KMS-11 (cell line): Measurements from ENCODE around the gene ACVR1B.

Source experiments
- H2AFZ ChIP-seq: fragments of 200-600 bp; sonication (generic); 2 replicates; pipeline ENCODE4 v1.6.1; 2016; ENCODE audit warnings: antibody characterized with exemption, mixed run types, low read depth
- H3K27ac ChIP-seq: fragments of 200-600 bp; sonication (generic); 2 replicates; pipeline ENCODE4 v1.6.1; 2016; ENCODE audit warnings: mild to moderate bottlenecking, mixed run types
- H3K27me3 ChIP-seq: fragments of 200-600 bp; sonication (generic); 2 replicates; pipeline ENCODE4 v1.6.1; 2017; ENCODE audit warnings: mild to moderate bottlenecking, low read depth, mixed run types, moderate library complexity; ENCODE audit not compliant: insufficient read depth
- H3K36me3 ChIP-seq: fragments of 200-600 bp; sonication (generic); 2 replicates; pipeline ENCODE4 v1.6.1; 2017; ENCODE audit warnings: mild to moderate bottlenecking, mixed run types; ENCODE audit not compliant: insufficient read depth
- H3K4me1 ChIP-seq: fragments of 200-600 bp; sonication (generic); 2 replicates; pipeline ENCODE4 v1.6.1; 2016; ENCODE audit warnings: mild to moderate bottlenecking, low read depth, mixed run types; ENCODE audit not compliant: poor library complexity, severe bottlenecking
- H3K4me2 ChIP-seq: fragments of 200-600 bp; sonication (generic); 2 replicates; pipeline ENCODE4 v1.7.0; 2016; ENCODE audit warnings: mild to moderate bottlenecking, mixed run types
- H3K4me3 ChIP-seq: fragments of 200-600 bp; sonication (generic); IDR thresholded peaks from 2 replicates; pipeline ENCODE4 v1.6.1; 2017; ENCODE audit warnings: low read depth, low read length, mixed read lengths; ENCODE audit not compliant: insufficient read depth
- H3K79me2 ChIP-seq: fragments of 200-600 bp; sonication (generic); 2 replicates; pipeline ENCODE4 v1.6.1; 2016; ENCODE audit warnings: low read depth, mixed run types; ENCODE audit not compliant: insufficient read depth
- H3K9ac ChIP-seq: fragments of 200-600 bp; sonication (generic); 2 replicates; pipeline ENCODE4 v1.6.1; 2016; ENCODE audit warnings: mild to moderate bottlenecking, mixed run types
- H4K20me1 ChIP-seq: fragments of 200-600 bp; sonication (generic); 2 replicates; pipeline ENCODE4 v1.6.1; 2016; ENCODE audit warnings: mild to moderate bottlenecking, mixed run types; ENCODE audit not compliant: insufficient read depth
- TF ChIP-seq, protein P1 (sequence below): fragments of 200-600 bp; sonication (generic); conservative IDR thresholded peaks from 2 replicates; pipeline ENCODE4 v1.6.1; 2017; ENCODE audit warnings: low read depth, mild to moderate bottlenecking, antibody characterized with exemption, low read length, moderate library complexity, mixed read lengths

ACVR1B gene

DNA sequence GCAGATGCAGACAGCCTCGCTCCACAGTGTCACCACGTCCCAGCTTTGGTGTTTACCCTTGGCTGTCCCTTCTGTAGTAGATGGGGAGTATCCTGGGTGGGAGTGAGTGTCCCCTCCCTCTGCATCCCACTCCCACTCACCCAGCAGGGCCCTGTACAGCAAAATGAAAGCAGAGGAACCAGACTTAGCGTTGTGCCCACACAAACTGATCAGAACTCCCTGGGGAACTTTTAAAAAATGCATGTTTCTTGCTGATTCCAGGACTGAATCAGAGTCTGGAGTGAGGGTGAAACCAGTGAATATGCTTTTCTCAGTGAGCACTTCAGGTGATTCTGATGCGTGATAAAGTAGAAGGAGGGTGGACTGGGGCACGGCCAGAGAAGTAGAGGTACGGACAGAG is 41.3 kb upstream of the ACVR1B start:
- H3K4me2 ChIP-seq, result no peak overlapping the region
- H3K27me3 ChIP-seq, result no peaks in the 10 kb centered on the region
- H3K4me1 ChIP-seq, result no peaks in the 10 kb centered on the region
- H3K36me3 ChIP-seq, result no peaks in the 10 kb centered on the region
- no peak overlapping the region for H3K27ac ChIP-seq
- no peak overlapping the region for H2AFZ ChIP-seq
- no peak overlapping the region for H3K9ac ChIP-seq
- H4K20me1 ChIP-seq, result no peaks in the 10 kb centered on the region
- TF ChIP-seq, protein P1, sequence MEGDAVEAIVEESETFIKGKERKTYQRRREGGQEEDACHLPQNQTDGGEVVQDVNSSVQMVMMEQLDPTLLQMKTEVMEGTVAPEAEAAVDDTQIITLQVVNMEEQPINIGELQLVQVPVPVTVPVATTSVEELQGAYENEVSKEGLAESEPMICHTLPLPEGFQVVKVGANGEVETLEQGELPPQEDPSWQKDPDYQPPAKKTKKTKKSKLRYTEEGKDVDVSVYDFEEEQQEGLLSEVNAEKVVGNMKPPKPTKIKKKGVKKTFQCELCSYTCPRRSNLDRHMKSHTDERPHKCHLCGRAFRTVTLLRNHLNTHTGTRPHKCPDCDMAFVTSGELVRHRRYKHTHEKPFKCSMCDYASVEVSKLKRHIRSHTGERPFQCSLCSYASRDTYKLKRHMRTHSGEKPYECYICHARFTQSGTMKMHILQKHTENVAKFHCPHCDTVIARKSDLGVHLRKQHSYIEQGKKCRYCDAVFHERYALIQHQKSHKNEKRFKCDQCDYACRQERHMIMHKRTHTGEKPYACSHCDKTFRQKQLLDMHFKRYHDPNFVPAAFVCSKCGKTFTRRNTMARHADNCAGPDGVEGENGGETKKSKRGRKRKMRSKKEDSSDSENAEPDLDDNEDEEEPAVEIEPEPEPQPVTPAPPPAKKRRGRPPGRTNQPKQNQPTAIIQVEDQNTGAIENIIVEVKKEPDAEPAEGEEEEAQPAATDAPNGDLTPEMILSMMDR, result no peak
- H3K79me2 ChIP-seq, result no peaks in the 10 kb centered on the region
- H3K4me3 ChIP-seq, result no peak overlapping the region

DNA sequence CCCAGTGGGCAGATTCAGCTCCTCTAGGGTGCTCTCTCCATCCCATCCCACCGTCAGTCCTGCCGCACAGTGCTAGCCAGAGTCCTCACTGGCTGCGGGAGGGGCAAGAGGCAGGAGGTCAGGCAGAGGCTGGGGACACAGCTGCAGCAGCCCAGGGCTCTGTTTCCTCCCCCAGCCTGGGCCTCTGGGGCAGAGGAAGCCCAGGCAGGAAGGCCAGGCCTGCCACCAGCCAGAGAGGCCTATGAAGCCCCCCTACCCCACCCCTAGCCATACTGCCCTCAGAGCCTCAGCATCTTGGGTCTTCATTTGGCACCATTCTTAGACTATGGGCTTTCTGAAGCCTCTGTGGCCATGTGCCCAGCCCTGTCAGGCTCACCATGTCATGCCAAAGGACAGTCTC is 40.8 kb upstream of the ACVR1B start:
- Histone ChIP-seq H3K4me1 (no peaks in the 10 kb centered on the region), H3K9ac (no peak overlapping the region), H2AFZ (no peak overlapping the region), H3K27ac (no peak overlapping the region), H3K4me2 (no peak overlapping the region), H3K27me3 (no peaks in the 10 kb centered on the region), H3K79me2 (no peaks in the 10 kb centered on the region), H3K36me3 (no peaks in the 10 kb centered on the region), H3K4me3 (no peak overlapping the region), H4K20me1 (no peaks in the 10 kb centered on the region)
- TF ChIP-seq, protein P1, result no peak

DNA sequence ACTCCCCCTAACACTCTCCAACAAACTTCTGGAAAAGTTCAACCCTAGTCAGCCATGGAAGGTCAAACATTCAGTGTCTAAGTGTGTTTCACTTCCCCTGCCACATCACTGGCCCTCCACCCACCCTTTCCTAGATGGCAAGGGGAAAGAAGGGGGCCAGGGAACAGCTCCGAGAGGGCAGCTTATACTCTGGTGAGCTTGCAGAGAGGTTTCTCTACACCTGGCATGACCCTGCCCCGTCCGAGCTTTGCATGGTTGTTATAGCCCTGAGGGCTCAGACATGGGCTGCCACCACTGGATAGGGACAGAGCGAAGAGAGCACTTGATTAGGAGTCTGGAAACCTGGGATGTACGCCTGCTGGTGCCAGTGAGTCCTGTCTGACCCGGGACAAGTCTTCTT is 40.2 kb upstream of the ACVR1B start:
- Histone ChIP-seq H3K36me3 (no peaks in the 10 kb centered on the region), H2AFZ (no peak overlapping the region), H3K27ac (no peak overlapping the region), H3K4me2 (no peak overlapping the region), H3K4me1 (no peaks in the 10 kb centered on the region), H4K20me1 (no peaks in the 10 kb centered on the region), H3K79me2 (no peaks in the 10 kb centered on the region), H3K27me3 (no peaks in the 10 kb centered on the region), H3K4me3 (no peak overlapping the region), H3K9ac (no peak overlapping the region)
- TF ChIP-seq, protein P1, result no peak

- H4K20me1 ChIP-seq, result no peaks in the 10 kb centered on the region
- no peaks in the 10 kb centered on the region for H3K27me3 ChIP-seq
- H3K4me1 ChIP-seq, result no peaks in the 10 kb centered on the region
- H3K27ac ChIP-seq, result no peak overlapping the region
- TF ChIP-seq, protein P1, result no peak
- no peaks in the 10 kb centered on the region for H3K79me2 ChIP-seq
- H3K9ac ChIP-seq, result no peak overlapping the region
- H3K4me2 ChIP-seq, result no peak overlapping the region
- H3K4me3 ChIP-seq, result no peak overlapping the region
- no peaks in the 10 kb centered on the region for H3K36me3 ChIP-seq
- H2AFZ ChIP-seq, result no peak overlapping the region
Measured at GRCh38 chr12:51911788-51912711, 39.4 kb upstream of the ACVR1B start.
